Activated CD4-positive, alpha-beta T cell treated with anti-CD3 and anti-CD28 coated beads, Interleukin-2, amount 50 U/mL, for 4 hours (primary cell): ENCODE data around the gene ZNF140.

ENCODE experiments used
- DNase-seq, 2 experiments: peaks; one replicate each; pipeline ENCODE4 v3.0.0-alpha.2; 2020

Gene ZNF140

DNA sequence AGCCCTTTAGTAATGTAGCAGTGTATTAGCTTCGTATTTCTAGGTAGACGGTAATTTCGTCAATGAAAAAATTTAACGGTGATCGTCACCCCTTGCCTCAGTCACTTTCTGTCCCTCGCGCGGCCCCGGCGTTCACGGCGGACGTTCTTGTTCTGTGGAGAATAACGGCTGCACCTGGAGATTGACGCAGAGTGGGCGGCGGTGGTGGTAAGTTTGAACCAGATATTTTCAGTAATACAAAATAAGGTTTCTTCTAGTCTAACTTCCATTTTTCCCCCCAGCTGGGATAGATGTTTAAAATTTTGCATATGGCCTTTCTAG, 50.0 kb downstream of the ZNF140 start:
- DNase-seq = peak in 1 of 2 experiments; percentile 36

DNA sequence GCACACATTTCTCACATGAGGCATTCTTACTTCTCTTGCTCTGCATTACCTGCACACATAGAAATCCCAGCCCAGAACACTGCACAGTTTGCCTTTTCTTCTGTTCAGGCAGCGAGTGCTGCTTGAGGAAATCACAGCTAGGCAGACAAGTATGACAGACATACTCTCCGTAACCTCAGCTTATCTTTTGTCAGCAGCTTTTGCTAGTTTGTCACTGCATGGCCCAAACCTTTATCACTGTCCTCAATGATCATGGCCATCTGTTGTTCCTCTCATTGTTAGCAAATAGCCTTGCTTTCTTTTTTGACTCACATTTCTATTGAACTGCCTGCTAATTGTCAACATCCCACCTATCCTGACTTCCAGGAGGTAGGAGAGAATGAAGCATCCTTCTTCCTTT, 55.0 kb downstream of the ZNF140 start:
- no peak for DNase-seq

DNA sequence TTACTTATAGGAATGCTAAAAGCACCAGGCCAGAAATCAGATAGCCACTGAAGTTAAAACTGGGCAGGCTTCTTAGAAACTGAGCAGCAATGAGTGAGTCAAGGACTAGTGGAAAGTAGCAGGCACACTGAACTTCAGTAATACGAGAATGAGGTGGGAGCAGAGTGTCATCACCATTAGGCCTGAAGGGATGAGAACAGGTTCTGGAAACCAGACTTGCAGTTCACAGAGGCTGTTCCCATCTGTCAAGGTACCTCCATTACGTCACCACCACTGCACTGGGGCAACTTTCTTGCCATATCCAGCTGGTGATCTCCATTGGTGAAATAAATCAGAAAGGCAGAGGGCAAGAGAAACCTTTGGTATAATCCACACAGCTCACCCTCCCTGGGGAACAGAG, 65.3 kb downstream of the ZNF140 start:
- no peak for DNase-seq

DNA sequence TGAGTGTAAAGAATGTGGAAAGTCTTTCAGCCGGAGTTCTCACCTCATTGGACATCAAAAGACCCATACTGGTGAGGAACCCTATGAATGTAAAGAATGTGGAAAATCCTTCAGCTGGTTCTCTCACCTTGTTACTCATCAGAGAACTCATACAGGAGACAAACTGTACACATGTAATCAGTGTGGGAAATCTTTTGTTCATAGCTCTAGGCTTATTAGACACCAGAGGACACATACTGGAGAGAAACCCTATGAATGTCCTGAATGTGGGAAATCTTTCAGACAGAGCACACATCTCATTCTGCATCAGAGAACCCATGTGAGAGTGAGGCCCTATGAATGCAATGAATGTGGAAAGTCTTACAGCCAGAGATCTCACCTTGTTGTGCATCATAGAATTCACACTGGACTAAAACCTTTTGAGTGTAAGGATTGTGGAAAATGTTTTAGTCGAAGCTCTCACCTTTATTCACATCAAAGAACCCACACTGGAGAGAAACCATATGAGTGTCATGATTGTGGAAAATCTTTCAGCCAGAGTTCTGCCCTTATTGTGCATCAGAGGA, 75.5 kb downstream of the ZNF140 start:
- no peak for DNase-seq
